GM21825 (cell line): ENCODE results near the gene REST.
A peak's percentile ranks its signal among the peaks of the same experiment; 100 is the strongest.
"Not testable (repeated sequence)": the region's sequence is repeated elsewhere in the genome, so short reads cannot be mapped to it uniquely, and the experiment has no call there.

Experiments
- ATAC-seq: cut with Tn5 transposase; IDR thresholded peaks from one replicate; pipeline ENCODE4 v1.9.1; 2021; ENCODE audit warnings: mild to moderate bottlenecking, moderate library complexity; ENCODE audit not compliant: unreplicated experiment

REST gene, protein sequence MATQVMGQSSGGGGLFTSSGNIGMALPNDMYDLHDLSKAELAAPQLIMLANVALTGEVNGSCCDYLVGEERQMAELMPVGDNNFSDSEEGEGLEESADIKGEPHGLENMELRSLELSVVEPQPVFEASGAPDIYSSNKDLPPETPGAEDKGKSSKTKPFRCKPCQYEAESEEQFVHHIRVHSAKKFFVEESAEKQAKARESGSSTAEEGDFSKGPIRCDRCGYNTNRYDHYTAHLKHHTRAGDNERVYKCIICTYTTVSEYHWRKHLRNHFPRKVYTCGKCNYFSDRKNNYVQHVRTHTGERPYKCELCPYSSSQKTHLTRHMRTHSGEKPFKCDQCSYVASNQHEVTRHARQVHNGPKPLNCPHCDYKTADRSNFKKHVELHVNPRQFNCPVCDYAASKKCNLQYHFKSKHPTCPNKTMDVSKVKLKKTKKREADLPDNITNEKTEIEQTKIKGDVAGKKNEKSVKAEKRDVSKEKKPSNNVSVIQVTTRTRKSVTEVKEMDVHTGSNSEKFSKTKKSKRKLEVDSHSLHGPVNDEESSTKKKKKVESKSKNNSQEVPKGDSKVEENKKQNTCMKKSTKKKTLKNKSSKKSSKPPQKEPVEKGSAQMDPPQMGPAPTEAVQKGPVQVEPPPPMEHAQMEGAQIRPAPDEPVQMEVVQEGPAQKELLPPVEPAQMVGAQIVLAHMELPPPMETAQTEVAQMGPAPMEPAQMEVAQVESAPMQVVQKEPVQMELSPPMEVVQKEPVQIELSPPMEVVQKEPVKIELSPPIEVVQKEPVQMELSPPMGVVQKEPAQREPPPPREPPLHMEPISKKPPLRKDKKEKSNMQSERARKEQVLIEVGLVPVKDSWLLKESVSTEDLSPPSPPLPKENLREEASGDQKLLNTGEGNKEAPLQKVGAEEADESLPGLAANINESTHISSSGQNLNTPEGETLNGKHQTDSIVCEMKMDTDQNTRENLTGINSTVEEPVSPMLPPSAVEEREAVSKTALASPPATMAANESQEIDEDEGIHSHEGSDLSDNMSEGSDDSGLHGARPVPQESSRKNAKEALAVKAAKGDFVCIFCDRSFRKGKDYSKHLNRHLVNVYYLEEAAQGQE

DNA sequence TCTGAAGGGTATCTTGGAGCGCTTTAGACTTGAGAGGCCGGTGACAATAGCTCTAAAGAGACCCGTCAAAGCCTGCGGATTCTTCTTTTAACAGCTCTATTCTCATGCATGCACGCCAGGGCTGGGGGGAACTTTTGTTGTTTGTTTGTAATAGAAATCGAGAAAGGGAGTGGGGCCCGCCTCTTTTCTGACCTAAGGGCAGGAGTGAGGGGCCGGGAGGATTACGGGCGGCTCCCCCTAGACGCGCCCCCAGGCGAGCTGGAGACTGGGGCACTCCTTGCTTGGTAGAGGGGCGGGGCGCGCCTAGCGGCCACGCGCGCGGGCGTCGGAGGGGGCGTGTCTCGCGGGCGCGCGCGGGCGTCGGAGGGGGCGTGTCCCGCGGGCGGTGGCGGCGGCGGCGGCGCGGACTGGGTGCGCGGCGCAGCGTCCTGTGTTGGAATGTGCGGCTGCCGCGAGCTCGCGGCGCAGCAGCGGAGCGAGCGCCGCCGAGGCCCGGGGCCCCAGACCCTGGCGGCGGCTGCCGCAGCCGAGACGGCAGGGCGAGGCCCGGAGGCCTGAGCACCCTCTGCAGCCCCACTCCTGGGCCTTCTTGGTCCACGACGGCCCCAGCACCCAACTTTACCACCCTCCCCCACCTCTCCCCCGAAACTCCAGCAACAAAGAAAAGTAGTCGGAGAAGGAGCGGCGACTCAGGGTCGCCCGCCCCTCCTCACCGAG lies at the start of gene REST:
TSS of gene REST (plus strand) at position 412 of the 717 bp plus-strand sequence. CDS start 2,739 bp downstream, outside the sequence.
- peak; percentile 51 for ATAC-seq

DNA sequence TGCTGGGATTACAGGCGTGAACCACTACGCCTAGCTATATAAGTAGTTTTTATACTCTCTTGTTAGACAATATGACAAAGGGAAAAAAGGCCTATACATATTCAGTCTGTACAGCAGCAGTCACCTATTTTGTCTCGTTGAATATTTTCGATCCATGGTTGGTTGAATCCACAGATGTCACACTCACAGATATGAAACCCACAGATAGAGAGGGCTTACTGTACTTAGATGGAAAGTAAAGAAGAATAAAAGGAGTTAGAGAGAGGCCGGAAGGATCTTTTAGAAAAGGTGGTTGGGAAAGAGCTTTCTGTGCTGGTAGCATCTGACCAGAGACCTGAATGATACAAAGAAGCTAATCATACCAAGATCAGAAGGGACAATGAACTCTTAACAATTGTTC lies 47.9 kb upstream of the REST start:
- ATAC-seq: peak; percentile 61

DNA sequence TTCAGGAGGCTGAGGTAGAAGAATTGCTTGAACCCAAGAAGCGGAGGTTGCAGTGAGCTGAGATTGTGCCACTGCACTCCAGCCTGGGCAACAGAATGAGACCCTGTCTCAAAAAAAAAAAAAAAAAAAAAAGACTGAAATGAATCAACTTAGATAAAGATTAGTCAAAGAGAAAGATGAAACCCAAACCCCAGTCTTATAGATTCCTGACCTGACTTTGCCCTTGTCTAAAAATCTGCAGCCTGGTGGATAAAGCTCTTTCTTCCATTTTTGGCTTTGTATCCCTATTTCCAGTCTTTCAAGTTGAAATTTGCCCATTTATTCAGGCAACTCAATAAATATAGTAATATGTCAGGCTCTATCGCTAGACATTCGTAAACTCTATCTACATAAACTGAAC lies 46.9 kb upstream of the REST start:
- ATAC-seq: no peak

DNA sequence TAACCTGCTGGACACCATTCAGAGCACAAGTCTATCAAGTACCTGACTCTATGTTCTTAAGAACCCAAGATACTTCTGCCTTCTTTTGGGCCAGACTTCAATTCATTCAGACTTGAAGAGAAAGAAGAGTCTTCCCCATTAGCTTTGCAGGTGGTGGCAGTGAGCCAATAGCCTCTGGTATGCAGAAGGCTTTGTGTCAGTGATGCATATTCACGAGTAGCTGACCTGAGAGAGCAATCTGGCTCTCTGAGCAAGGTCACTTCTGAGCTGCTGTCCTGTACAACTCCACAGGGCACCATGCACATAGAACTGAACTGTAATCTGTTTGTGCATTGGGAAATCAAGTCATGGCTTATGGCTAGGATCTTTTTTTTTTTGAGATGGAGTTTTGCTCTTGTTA lies 46.3 kb upstream of the REST start:
- ATAC-seq: no peak

DNA sequence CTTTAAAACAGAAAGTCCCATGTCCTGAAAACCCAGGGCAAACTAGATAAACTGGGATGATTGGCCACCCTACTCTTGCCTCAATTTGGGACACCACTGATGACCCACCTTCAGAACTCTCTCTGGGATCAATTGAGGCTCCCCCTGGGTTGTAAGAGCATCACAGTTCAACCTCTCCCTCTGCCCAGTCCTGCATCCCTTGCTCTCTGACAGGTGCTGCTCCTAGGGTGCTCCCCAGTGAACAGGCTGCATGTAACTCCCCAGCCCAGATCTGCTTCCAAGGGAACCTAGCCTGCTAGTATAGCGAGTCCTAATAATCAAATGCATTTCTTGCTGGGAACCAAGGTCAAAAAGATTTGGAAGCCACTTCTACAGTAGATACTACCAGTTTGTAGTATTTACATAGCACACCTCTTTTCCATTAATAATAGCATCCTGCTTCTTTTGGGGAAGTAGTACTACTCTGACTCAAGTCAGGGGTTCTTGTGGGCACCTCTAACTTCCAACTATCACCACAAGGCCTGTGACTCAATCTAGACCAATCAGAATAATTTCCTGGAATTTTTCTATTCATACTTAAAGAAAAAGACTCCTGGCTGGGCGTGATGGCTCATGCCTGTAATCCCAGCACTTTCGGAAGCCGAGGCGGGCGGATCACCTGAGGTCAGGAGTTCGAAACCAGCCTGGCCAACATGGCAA lies 44.1 kb upstream of the REST start:
- ATAC-seq: no peak

DNA sequence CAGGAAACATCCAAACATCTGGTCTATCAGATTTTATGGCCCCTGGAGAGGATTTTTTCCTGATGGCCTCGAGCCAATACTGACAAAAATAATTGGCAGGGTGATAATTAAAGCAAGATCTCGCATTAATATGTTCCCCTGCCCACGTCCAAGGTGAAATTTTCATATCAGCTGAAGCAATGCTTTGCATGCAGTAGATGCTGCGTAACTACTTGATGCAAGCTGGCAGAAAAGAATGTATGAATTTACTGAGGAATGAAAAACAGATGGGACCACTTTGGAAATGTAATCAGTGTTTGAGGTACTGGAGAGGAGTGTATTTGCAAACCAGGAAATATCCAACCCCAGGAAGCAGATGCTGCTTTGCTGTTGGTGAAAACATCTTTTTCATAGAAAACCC lies 36.8 kb upstream of the REST start:
- ATAC-seq: no peak

DNA sequence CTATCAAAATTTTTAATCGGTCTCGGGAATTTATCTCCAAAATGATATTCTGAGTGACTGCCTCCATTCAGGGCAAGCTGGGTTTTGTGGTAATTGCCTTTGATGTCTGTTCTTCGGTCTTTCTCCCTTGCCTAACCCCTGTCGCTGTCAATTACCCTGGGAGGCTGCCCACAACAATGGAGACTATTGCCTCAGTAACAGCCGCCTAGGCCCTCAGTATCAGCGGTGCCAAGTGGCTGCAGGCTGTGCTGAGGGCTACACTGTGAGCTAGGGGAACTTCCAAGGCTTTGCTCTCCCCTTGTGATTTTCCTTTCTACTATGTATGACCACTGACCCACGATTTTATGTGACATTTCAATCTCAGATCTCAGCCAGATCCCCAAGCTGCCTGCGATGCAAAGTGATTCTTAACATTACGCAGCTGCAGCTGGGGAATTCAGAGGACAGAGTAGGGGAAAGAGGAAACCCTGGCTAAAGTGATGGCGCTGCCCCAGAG lies 36.3 kb upstream of the REST start:
- ATAC-seq: no peak

DNA sequence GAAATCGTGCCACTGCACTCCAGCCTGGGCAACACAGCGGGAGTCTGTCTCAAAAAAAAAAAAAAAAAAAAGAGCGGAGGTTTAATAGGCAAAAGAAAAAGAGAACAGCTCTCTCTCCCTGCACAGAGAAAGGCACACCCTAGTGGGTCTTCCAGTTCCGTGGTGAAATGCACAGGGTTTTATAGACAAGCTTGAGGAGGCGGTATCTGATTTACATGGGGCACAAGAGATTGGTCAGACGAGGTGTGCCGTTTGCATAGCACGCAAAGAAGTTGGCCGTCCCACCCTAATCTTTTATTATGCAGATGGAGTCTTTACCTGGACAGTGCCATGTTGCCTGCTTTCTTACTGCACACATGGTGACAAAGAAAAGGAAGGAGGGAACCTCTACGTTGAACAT lies 33.5 kb upstream of the REST start:
- ATAC-seq: no peak

DNA sequence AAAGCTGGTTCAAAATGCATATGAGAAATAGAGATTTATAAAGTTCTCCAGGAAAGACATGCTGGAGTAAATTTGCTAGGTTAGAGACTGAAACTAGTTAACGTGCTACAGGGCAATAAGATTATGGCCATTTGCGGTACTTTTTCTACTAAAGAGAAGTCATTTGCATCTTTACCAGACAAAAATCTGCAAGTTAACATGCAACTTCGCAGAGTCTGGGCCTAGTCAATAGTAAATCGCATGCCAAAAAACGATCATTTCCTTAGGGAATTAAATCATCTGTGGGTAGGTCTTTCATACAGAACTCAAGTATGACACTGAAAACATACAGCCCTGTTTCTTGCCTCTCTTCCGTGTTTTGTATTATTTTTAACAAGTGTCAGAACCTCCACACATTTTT lies 32.8 kb upstream of the REST start:
- ATAC-seq: no peak

DNA sequence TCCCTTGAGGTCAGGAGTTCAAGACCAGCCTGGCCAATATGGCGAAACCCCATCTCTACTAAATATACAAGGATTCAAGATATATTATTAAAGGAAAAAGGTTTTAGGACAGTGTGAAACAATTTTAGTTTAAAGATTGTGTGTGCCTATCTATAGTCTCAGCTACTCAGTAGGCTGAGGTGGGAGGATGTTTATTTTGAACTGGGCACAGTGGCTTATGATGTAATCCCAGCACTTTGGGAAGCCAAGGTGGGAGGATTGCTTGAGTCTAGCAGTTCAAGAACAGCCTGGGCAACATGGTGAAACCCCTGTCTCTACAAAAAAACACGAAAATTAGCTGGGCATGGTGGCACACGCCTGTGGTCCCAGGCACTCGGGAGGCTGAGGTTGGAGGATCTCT lies 31.4 kb upstream of the REST start:
- no peak for ATAC-seq

DNA sequence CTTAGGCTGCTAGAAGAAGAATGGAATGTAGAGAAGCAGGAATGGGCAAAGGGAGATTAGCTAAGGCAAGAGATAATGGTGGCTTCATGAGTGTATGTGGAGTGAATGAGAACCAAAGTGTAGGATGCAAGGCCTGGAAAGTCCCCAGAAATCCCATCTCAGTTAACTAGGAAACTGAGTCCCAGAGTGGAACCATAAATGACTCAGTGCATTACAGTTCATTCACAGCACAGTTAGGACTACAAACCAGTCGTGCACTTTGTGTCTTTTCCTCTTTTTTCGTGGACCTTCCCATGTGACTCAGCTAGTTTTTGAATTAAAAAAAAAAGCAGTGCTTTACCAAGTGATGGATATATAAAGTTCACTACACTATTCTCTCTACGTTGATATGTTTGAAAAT lies 27.7 kb upstream of the REST start:
- ATAC-seq: no peak

DNA sequence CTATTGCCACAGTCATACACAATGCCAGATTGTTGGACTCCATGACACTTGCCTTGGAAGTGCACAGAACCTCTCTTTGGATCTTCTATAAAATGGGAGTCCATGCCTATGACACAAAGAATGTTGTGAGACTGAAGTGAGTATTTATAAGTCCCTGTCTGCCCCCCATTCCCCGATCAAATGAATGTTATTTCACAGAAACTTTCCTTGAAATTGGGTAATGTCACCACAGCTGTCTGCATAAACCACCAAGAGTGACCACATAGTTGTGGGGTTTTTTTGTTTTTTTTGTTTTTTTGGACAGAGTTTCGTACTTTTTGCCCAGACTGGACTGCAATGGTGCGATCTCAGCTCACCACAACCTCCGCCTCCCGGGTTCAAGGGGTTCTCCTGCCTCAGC lies 27.1 kb upstream of the REST start:
- ATAC-seq: no peak

DNA sequence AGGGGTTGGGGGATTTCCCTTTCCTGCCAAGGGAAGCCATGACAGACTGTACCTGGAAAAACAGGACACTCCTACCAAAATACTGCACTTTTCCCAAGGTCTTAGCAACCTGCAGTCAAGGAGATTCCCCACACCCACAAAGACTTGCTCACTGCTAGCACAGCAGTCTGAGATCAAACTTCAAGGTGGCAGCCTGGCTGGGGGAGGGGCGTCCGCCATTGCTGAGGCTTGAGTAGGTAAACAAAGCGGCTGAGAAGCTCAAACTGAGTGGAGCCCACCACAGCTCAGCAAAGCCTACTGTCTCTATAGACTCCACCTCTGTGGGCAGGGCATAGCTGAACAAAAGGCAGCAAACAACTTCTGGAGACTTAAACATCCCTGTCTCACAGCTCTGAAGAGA lies 23.2 kb upstream of the REST start:
- ATAC-seq: not testable (repeated sequence)

DNA sequence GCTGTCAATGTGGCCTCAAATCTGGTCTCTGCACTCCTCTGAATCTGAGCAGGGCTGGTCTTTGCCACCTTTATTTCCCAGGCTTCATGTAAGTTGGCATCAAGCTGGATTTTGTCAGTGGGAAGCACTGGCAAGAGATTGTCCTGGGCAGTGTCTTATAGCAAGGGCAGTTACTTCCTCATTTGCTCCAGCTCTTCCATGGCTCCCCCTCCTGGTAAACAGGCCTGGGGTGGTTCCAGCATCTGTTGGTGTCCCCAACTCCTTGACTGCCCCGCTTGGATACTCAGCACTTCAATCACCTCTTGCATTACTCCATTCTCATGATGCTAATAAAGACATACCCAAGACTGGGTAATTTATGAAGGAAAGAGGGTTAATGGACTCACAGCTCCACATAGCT lies 15.0 kb upstream of the REST start:
- ATAC-seq: no peak

DNA sequence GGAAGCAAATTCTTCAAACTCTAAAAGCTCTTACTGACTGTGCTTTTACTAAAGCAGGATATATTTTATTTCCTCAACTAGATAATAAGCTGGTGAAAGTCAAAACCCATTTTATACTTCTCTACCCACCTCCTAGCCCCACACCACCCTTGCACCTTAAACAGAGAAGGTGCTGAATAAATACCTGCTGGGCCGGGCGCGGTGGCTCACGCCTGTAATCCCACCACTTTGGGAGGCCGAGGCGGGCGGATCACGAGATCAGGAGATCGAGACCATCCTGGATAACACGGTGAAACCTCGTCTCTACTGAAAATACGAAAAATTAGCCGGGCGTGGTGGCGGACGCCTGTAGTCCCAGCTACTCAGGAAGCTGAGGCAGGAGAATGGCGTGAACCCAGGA lies 9.9 kb upstream of the REST start:
- not testable (repeated sequence) for ATAC-seq

DNA sequence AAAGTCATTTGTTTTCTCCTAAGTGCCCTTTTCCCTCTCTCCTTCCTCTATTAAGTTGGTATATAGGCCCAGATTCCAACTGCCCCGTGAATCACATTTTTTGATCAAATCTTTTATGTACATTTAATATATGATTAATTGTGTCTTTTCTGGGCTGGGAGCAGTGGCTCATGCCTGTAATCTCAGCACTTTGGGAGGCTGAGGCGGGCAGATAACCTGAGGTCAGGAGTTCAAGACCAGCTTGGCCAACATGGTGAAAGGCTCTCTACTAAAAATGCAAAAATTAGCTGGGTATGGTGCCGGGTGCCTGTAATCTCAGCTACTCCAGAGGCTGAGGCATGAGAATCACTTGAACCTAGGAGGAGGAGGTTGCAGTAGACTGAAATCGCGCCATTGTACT lies 7.5 kb upstream of the REST start:
- not testable (repeated sequence) for ATAC-seq

DNA sequence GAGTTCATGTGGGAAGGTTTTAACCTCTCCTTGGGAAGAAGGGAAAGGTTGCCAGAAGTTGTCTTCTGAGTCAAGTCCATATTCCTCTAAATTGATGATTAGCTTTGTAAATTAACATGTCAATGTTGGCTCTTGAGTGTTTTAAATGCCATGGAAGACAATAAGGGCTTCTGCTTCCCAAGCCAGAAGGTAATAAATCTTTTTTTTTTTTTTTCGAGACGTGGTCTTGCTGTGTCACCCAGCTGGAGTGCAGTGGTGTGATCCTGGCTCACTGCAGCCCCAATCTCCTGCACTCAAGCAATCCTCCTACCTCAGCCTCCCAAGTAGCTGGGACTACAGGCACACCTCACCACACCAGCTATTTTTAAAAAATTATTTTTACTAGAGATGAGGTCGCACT lies 5.0 kb upstream of the REST start:
- no peak for ATAC-seq

DNA sequence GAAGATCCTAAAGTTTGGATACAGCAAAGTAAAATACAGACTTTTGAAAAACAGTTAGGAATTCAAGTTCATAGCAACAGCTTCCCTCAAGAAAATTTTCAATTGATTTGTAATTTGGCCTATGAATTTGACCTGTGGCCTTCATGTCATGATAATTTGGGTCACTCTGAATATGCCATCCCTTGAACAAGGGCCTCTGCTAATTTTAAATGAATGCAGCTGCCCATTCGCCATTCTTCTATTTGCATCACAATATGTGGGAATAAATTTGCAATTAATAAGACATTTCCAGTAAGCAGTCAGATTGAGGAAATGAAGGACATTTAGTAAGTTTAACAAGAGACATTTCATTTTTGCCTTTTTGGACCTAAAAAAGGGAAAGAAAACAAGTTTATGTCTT lies 1.9 kb upstream of the REST start:
- ATAC-seq: no peak

DNA sequence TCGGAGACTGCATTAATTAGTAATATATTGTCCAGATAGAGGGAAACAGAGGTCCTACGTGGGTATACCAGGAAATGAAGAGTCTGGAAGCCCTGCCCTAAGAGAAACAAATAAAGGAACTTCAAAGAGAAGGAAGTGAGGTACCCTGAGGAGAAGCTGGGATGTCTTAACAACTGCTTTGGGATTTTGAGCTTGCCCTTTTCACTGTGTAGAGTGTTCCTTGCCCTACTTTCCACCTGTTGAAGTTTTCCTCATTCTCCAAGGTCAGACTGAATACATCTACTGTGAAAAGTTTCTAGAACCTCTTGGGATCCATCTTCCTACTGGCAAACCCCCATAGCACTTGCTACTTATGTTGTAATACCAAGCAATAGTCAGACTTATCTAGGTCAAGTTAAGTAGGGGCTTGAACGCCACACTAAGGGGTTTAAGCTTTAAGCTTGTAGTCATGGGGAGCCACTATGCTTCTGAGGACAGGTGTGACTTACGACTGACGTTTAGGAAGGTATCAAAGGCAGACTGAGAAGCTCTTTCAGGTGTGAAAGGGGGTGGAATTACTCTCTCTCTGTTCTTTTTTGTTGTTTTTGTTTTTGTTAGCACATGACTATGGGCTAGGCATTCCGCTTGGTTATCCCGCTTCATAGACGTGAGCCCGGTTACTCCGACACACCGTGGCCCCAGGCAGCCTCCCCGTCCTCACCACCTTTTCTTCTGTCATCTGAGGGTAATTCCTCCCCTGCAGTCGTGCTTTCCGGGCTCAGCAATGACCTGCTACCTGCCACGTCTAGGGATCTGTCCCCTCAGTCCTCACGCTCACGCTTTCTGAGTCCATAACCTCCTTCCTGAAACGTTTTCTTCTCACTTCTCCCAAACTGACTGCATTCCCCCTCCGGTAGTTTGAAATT lies 959 bp upstream of the REST start:
- ATAC-seq: no peak
